ENCODE results near the gene KHDRBS2.

GRCh38 chr6:61869632-61870400 lies 416.2 kb downstream of the KHDRBS2 start:
- no peak for TF ChIP-seq CTCF (IDR thresholded peaks at IDR 0.05)
- TF ChIP-seq POLR2AphosphoS5 (IDR thresholded peaks at IDR 0.05), result no peak
- TF ChIP-seq POLR2A (IDR thresholded peaks at IDR 0.05), result no peak
